ES-I3 (cell line): ENCODE data around the gene UFSP1.

Experiments used
- H3K36me3 ChIP-seq: 2 replicates; pipeline ENCODE4 v1.6.1; 2013; ENCODE audit warnings: mild to moderate bottlenecking, low read length, control low read depth, moderate library complexity; ENCODE audit not compliant: insufficient read depth
- H3K4me1 ChIP-seq: 2 replicates; pipeline ENCODE4 v1.6.1; 2013; ENCODE audit warnings: mild to moderate bottlenecking, control low read depth, low read length; ENCODE audit not compliant: insufficient read depth
- H3K9ac ChIP-seq: 2 replicates; pipeline ENCODE4 v1.6.1; 2013; ENCODE audit warnings: low read depth, mild to moderate bottlenecking, low read length, moderate library complexity
- H3K9me3 ChIP-seq: 2 replicates; pipeline ENCODE4 v1.6.1; 2013; ENCODE audit warnings: mild to moderate bottlenecking, low read length, moderate library complexity; ENCODE audit not compliant: control insufficient read depth, insufficient read depth

UFSP1 gene

DNA sequence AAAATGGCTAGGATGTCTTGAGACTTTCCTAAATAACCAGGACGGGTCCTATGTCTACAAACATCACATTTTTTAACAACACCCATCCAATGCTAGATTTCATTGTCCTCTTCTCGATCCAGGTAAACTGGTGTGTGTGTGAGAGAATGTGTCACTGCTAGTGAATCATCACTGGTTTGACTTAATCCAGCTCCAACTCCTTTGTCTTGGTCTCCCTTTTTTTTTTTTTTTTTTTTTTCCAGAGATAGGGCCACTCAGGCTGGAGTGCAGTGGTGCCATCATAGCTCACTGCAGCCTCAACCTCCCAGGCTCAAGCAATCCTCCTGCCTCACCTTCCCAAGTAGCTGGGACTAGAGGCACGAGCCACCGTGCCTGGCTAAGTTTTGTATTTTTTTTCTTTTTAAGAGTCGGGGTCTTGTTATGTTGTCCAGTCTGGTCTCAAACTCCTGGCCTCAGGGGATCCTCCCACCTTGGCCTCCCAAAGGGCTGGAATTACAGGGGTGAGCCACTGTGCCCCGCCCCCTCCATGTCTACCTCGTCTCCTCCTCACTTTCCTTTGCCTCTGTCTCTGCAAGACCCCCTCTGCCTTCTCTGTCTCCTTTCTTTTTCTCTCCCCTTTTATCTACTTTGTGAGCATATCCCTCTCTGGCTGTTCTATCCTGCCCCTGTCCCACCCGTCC, 2.2 kb upstream of the UFSP1 start:
- H3K36me3 ChIP-seq: peaks cover 12% of the 10 kb centered on the region
- peak overlapping the region; percentile 66 for H3K9ac ChIP-seq
- H3K9me3 ChIP-seq: no peaks in the 10 kb centered on the region
- H3K4me1 ChIP-seq: peaks cover 5% of the 10 kb centered on the region; the same call in 1 of the 2 replicates

DNA sequence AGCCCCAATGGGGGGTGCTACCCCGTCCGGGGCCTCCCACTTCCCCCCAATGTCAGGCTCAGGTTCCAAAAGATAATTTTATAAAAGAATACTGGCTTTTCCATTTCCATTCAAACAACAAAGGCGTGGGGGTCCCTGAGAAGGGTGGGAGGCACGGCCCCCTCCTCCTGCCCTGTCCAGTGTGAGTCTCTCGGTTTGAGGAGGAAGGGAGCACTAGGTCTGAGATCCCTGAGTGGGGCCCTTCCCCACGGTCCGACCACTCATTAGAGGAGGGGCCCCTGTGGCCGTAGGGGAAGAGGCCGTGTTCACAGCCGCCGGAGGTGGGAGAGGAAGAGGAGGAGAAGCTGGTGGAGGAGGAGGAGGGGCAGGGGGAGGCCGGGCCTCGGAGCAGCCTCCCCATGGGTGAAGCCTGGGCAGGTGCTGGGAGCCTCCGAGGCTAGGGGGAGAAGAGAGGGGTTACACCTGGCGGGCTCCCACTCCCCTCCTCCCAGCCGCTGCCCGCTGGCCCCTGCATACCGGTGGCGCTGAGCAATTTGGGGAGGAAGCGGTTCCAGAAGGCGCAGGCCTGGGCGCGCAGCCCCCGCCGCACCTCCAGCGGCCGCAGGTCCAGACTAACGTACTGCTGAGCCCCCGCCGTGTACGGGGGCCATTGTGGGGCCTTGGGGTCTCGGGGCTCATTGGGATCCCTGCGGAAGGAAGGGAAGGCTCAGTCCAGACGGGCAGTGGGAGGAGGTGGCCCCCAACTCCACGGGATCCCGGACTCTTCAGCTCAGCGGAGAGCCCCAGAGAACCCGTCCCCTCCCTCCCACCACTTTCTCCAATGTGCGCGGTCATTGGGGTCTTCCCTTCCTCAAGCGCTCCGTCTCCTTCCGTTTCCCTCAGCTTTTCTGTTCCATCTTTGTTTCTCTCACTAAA, 1.4 kb upstream of the UFSP1 start:
- Histone ChIP-seq H3K9me3 (no peaks in the 10 kb centered on the region), H3K36me3 (peaks cover 19% of the 10 kb centered on the region), H3K4me1 (peaks cover 5% of the 10 kb centered on the region; the same call in 1 of the 2 replicates), H3K9ac (peak overlapping the region; percentile 66)

DNA sequence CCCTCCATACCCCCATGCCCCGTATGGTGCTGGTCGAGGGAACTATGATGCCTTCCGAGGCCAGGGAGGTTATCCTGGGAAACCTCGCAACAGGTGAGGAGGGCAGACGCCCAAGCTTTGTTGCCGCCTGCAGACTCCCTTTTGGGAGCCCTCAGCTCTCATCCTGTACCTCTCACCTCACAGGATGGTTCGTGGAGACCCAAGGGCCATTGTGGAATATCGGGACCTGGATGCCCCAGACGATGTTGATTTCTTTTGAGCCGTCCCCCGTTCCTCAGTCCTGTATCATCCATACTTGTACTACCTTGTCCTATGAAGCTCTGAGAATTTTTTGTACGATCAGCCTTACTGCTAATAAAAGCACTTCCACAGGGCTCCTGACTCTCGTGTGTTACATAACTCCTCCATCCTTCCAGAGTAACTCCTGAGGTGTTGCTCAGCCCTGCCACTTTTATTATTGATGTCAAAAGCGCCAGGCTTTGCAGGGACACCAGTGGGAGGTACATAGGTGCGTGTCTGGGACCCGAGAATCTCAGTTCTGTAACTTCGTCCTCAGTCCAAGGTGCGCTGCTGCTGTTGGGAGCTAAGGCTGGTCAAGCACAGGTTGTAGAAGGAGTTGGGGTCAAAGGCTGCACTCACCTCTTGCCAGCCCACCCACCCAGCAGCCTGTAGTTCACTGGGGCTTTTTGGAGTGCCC, 1.1 kb downstream of the UFSP1 start:
- Histone ChIP-seq H3K9me3 (no peaks in the 10 kb centered on the region), H3K9ac (peak overlapping the region; percentile 84), H3K36me3 (peaks cover 26% of the 10 kb centered on the region), H3K4me1 (peaks cover 5% of the 10 kb centered on the region; the same call in 1 of the 2 replicates)

DNA sequence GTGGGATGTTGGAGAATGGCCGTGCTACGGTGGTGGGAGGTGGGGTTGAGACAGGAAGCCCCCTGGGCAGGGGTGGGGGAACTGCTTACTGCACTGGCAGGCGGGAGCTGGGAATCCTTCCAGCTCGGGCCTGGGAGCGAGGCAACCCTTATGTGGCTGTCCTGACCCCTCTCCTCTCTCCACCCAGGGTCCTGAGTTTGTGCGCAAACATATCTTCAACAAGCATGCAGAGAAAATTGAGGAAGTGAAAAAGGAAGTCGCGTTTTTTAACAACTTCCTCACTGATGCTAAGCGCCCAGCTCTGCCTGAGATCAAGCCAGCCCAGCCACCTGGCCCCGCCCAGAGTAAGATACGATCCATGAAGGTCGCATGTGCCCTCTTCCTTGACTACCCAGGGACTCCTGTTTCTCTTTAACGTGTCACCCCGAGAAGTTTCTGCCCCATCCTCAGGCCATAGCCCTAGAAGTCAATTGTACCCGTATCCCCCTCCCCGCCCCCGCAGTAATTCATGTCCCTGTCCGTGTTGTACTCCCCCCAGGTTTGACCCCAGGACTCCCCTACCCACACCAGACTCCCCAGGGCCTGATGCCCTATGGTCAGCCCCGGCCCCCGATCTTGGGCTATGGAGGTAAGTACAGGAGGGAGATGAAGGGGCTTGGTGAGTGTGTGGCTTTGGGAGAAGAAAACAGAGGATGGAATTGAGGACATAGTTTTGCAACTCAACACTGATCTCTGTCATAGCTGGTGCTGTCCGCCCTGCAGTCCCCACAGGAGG, 1.8 kb downstream of the UFSP1 start:
- Histone ChIP-seq H3K36me3 (peaks cover 26% of the 10 kb centered on the region), H3K4me1 (peaks cover 5% of the 10 kb centered on the region; the same call in 1 of the 2 replicates), H3K9ac (no peak overlapping the region; the same call in 1 of the 2 replicates), H3K9me3 (no peaks in the 10 kb centered on the region)

DNA sequence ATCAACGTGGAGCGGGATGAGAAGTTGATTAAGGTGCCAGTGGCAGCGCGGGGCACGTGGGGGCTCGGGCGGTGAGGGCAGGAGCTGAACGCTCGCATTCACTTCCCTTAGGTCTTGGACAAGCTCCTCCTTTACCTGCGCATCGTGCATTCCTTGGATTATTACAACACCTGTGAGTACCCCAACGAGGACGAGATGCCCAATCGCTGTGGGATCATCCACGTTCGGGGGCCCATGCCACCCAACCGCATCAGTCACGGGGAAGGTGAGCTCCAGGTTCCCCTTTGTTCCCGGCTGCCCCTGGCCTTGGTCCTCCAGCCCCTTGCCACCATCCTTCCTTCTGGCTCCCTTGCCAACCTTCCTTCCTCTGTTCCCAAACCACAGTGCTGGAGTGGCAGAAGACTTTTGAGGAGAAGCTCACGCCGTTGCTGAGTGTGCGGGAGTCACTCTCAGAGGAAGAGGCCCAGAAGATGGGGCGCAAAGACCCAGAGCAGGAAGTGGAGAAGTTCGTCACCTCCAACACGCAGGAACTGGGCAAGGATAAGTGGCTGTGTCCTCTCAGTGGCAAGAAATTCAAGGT, 2.5 kb downstream of the UFSP1 start:
- H3K4me1 ChIP-seq: peaks cover 5% of the 10 kb centered on the region; the same call in 1 of the 2 replicates
- no peaks in the 10 kb centered on the region for H3K9me3 ChIP-seq
- H3K36me3 ChIP-seq: peaks cover 27% of the 10 kb centered on the region
- H3K9ac ChIP-seq: no peak overlapping the region

DNA sequence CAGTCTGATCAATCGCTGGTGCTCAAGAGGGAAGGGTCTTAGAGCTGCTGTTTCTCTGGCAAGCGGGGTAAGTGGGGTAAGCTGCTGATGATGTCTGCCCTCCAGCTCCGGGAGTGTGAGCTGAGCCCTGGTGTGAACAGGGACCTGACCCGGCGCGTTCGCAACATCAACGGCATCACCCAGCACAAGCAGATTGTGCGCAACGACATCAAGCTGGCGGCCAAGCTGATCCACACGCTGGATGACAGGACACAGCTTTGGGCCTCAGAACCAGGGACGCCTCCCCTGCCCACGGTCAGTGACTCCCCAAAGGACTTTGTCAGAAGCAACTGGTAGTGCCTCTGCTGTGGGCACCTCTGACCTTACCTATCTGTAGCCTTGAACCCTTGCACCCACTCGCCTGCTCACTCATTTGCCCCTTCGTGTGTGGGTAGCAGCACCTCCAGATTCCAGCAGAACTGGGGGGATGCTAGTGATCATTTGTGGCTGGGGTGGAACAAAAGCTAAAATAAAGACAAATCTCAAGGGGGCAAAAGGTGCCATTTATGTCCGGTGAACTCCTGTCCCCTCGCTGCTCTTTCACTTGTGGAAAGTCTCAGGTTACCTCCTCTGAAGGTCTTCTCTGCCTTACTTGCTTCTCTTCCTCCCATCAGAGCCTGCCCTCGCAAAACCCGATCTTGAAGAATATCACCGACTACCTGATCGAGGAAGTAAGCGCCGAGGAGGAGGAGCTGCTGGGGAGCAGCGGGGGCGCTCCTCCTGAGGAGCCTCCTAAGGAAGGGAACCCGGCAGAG, 3.2 kb downstream of the UFSP1 start:
- Histone ChIP-seq H3K9ac (no peak overlapping the region), H3K9me3 (no peaks in the 10 kb centered on the region), H3K4me1 (0 out of 2 replicates have a peak, but pooled peaks cover 5% of the 10 kb centered on the region), H3K36me3 (peaks cover 33% of the 10 kb centered on the region)

DNA sequence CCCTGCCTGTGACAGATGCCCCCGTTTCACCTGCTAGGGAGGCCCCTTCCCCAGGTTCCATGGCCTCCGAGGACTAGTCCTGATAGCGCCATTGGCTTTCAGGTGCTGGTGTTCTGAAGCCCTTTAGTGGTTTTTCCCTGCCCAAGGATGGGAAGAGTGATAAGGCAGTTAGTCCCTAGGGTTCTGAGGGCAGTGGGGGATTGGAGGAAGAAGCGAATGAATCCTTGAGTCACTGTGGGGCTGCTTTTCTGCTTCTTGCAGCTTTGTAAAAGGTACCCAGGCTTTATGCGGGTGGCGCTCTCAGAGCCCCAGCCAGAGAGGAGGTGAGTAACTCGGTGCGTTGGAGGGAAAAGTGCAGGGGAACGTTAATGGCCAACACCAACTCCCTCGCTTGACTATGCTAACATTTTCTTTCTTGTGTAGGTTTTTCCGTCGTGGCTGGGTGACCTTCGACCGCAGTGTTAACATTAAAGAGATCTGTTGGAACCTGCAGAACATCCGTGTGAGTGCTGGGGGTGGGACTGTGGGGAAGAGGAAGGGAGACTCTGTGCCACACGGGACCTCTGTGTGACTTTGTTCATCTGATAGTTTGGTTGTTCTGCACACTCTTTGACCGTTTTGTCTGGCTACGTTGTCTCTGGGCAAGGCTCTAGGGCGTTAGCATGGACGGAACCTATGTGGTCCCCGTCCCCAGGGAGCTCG, 3.9 kb downstream of the UFSP1 start:
- Histone ChIP-seq H3K9me3 (no peaks in the 10 kb centered on the region), H3K9ac (no peak overlapping the region), H3K4me1 (0 out of 2 replicates have a peak, but pooled peaks cover 5% of the 10 kb centered on the region), H3K36me3 (peaks cover 33% of the 10 kb centered on the region)

DNA sequence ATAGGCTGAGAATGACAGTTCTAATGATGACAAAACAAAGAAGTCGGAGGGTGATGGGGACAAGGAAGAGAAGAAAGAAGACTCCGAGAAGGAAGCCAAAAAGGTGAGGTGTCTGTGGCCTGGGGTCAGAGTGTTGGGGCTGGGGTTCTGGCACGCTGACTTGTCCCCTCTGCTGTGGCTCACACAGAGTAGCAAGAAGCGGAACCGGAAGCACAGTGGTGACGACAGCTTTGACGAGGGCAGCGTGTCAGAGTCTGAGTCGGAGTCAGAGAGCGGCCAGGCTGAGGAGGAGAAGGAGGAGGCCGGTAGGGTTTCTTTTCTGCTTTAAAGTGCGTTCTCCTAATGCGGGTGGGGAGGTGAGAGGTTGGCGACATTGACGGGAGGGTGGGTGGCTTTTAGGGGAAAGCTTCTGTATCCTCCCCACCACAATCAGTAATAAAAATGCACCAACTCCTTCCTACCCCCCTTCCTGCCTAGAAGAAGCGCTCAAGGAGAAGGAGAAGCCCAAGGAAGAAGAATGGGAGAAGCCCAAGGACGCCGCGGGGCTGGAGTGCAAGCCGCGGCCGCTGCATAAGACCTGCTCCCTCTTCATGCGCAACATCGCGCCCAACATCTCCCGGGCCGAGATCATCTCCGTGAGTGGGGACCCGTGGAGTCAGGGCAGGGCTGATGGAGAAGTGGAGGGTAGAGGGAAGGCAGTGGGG, 4.6 kb downstream of the UFSP1 start:
- Histone ChIP-seq H3K4me1 (0 out of 2 replicates have a peak, but pooled peaks cover 5% of the 10 kb centered on the region), H3K9ac (no peak overlapping the region), H3K9me3 (no peaks in the 10 kb centered on the region), H3K36me3 (peaks cover 33% of the 10 kb centered on the region)

DNA sequence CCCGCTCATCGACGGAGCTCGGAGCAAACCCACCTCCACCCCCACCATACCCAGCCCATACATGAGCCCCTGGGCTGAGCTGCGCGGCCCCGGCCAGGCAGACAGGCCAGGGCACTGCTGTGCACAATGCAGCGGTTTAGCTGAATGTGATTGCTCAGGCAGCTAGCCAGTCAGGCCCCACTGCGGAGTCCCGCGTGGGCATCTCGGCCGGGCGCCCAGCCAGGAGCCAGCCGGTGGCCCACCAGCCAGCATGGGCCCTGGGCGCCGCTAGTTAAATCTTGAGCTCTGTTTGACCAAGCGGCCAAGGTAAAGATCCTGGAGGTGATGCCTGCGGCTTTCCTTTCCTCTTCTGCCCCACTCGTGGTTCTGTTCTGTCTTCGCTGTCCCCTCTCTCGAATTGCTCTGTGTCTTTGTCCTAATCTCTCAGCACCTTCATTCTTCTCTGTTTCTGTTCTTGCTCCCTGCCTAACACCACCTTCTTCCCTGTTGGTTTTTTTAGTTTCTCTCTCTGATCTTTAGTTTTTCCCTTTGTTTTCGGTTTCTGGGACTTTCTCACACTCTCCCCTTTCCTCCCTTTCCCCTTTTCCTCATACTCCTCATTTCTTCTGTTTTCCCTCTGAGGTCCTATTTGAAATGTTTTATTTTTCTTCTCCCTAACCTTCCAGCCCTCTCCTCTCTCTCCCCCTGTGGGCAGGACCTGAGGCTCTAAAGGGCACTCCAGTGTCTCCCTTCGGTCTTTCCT, 6.6 kb downstream of the UFSP1 start:
- H3K4me1 ChIP-seq: 0 out of 2 replicates have a peak, but pooled peaks cover 5% of the 10 kb centered on the region
- H3K36me3 ChIP-seq: peaks cover 32% of the 10 kb centered on the region
- H3K9me3 ChIP-seq: no peaks in the 10 kb centered on the region
- no peak overlapping the region for H3K9ac ChIP-seq

DNA sequence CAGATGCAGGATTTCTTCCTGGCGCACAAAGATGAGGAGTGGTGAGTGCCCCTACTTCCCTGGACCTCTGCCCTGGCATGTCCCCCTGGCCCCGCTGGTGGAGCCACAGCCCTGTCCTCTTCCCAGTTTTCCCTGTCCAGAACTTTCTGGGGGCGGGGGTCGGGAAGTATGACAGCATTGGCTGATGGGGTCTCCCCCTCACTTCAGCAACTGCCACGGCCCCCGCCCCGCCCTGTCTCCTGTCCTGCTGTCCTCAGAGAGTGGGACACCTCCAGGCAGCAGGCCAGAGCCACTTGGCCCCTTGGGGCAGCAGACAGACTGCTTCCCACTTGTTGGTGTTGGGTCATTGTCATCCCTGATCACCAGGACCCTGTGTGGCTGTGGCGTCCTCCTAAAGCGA, 7.3 kb downstream of the UFSP1 start:
- Histone ChIP-seq H3K9me3 (no peaks in the 10 kb centered on the region), H3K36me3 (peaks cover 27% of the 10 kb centered on the region), H3K9ac (no peak overlapping the region), H3K4me1 (0 out of 2 replicates have a peak, but pooled peaks cover under 1% of the 10 kb centered on the region)

DNA sequence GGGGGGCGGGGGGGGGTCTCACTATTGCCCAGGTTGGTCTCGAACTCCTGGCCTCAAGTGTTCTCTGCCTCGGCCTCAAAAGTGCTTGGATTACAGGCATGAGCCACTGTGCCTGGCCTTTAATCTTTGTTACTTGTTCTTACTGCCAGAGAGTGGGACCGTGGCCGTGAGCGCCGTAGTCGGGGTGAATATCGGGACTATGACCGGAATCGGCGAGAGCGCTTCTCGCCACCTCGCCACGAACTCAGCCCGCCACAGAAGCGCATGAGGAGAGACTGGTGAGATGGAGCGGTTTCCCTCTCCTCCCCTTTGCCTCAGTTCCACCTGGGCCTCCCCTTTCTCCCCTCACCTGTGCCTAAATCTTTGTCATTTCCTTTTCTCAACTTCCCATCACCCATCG, 8.4 kb downstream of the UFSP1 start:
- no peak overlapping the region for H3K9ac ChIP-seq
- no peaks in the 10 kb centered on the region for H3K9me3 ChIP-seq
- H3K36me3 ChIP-seq: peaks cover 28% of the 10 kb centered on the region
- H3K4me1 ChIP-seq: peaks cover 7% of the 10 kb centered on the region; the same call in 1 of the 2 replicates
